ENCODE data around the gene RIPPLY1. TPM values are rescaled to one million over a fixed set of nuclear protein-coding genes. Genes with fewer than 3 reads are reported as not detected.

Gene RIPPLY1
- polyA plus RNA-seq, 1 experiment: 0.06 TPM

GRCh38 chrX:106931831-106932491 lies 28.8 kb upstream of the RIPPLY1 start:
- CTCF ChIA-PET: interaction anchor here (1.0 to 2.4 kb wide), 3 partner anchors 20 to 38 kb away, joined by 3 to 8 read pairs (median 7); no protein-coding TSS in a partner anchor
- no peak for TF ChIP-seq CTCF (IDR thresholded peaks at IDR 0.05; ENCODE audit: insufficient read depth, low read depth, low read length)

GRCh38 chrX:106928227-106928626 lies 25.1 kb upstream of the RIPPLY1 start:
- no peak for TF ChIP-seq CTCF (IDR thresholded peaks at IDR 0.05; ENCODE audit: insufficient read depth, low read depth, low read length)
- no peak for DNase-seq (ENCODE audit: low read depth)
- Histone ChIP-seq H3K36me3 (ENCODE audit: control insufficient read depth, insufficient read depth, low read length) (no peaks in the 10 kb centered on the region), H3K4me3 (ENCODE audit: low read depth, low read length) (no peak overlapping the region), H3K27me3 (ENCODE audit: control insufficient read depth, insufficient read depth, low read length) (no peaks in the 10 kb centered on the region)
- ChIA-PET POLR2A (no interaction called here), CTCF (no interaction called here)

More at GRCh38 chrX:106931831-106932491, 28.8 kb upstream of the RIPPLY1 start:
- POLR2A ChIA-PET: no interaction called here
- no peak overlapping the region for H3K4me3 ChIP-seq (ENCODE audit: low read depth, low read length)
- no peak for DNase-seq (ENCODE audit: low read depth)
- H3K27me3 ChIP-seq (ENCODE audit: control insufficient read depth, insufficient read depth, low read length): no peaks in the 10 kb centered on the region
- no peaks in the 10 kb centered on the region for H3K36me3 ChIP-seq (ENCODE audit: control insufficient read depth, insufficient read depth, low read length)

GRCh38 chrX:106927700-106928099 lies 24.6 kb upstream of the RIPPLY1 start:
- ChIA-PET POLR2A (no interaction called here), CTCF (no interaction called here)
- no peak overlapping the region for H3K4me3 ChIP-seq (ENCODE audit: low read depth, low read length)
- DNase-seq (ENCODE audit: low read depth): no peak
- no peaks in the 10 kb centered on the region for H3K27me3 ChIP-seq (ENCODE audit: control insufficient read depth, insufficient read depth, low read length)
- TF ChIP-seq CTCF (IDR thresholded peaks at IDR 0.05; ENCODE audit: insufficient read depth, low read depth, low read length): no peak
- H3K36me3 ChIP-seq (ENCODE audit: control insufficient read depth, insufficient read depth, low read length): no peaks in the 10 kb centered on the region

GRCh38 chrX:106927023-106927422 lies 23.9 kb upstream of the RIPPLY1 start:
- no peak for DNase-seq (ENCODE audit: low read depth)
- POLR2A ChIA-PET: no interaction called here
- no peak for TF ChIP-seq CTCF (IDR thresholded peaks at IDR 0.05; ENCODE audit: insufficient read depth, low read depth, low read length)

GRCh38 chrX:106921637-106922036 lies 18.5 kb upstream of the RIPPLY1 start:
- DNase-seq (ENCODE audit: low read depth): no peak
- ChIA-PET CTCF (interaction anchor here (0.8 to 1.5 kb wide), 2 partner anchors 27 to 46 kb away, joined by 3 read pairs; no protein-coding TSS in a partner anchor), POLR2A (no interaction called here)
- Histone ChIP-seq H3K4me3 (ENCODE audit: low read depth, low read length) (no peak overlapping the region), H3K27me3 (ENCODE audit: control insufficient read depth, insufficient read depth, low read length) (no peaks in the 10 kb centered on the region), H3K36me3 (ENCODE audit: control insufficient read depth, insufficient read depth, low read length) (no peaks in the 10 kb centered on the region)
- no peak for TF ChIP-seq CTCF (IDR thresholded peaks at IDR 0.05; ENCODE audit: insufficient read depth, low read depth, low read length)

More at GRCh38 chrX:106927023-106927422, 23.9 kb upstream of the RIPPLY1 start:
- Histone ChIP-seq H3K36me3 (ENCODE audit: control insufficient read depth, insufficient read depth, low read length) (no peaks in the 10 kb centered on the region), H3K4me3 (ENCODE audit: low read depth, low read length) (no peak overlapping the region), H3K27me3 (ENCODE audit: control insufficient read depth, insufficient read depth, low read length) (no peaks in the 10 kb centered on the region)
- CTCF ChIA-PET: no interaction called here
